ENCODE measurements around the gene MDM2. TPM values are rescaled to one million over a fixed set of nuclear protein-coding genes. Genes with fewer than 3 reads are reported as not detected.

The MDM2 gene
- total and polyA plus RNA-seq, 2 of the 8 experiments (the other 6 are each of a cell fraction or from before 2014, with no cell fraction given) = 15.1 to 115 TPM

DNA sequence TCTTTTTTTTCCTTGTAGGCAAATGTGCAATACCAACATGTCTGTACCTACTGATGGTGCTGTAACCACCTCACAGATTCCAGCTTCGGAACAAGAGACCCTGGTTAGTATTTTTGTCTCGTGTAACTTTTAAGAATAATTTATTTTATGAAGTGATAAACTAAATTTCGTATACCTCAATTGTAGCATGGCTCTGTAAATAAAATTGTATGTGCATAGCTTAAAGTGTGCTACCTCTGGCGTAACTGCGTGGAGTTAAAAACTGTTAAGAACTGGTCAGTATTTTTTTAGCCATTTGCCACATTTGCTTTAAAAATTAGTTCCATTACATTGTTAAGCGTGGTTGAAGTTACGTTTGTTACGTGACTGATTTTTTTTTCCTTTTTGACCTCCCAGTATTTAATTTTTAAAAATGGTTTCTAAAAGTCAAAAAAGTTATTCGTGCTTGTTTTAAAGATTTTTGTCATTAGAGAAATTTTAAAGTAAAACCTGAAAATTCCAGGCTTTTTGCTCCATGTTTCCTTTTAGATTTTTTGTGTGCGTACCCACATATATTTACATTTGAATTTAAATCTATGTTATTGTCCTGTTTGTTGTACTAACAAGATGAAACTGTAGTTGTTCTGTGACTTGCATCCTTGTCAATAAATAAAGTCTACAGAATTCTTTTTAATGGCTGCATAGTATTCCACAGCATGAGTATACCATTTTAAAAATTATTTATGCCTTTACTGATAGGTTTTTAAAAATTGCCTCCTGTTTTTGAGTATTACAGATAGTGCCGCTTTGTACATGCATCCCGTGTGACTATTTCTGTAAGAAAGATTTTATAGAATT, 1.4 kb downstream of the MDM2 start:
- H3K18ac ChIP-seq (ENCODE audit: extremely low read depth, low read length) = peak overlapping the region; percentile 40; the same call in 1 of the 2 replicates
- H3K27me3 ChIP-seq (replicated peaks in 1 of 4; ENCODE audit: control insufficient read depth in 3 of 4, extremely low read depth in 1 of 4, insufficient read depth in 3 of 4, low read length in 3 of 4) = no peaks in the 10 kb centered on the region
- no peak overlapping the region for H3K56ac ChIP-seq (replicated peaks; ENCODE audit: insufficient read length, low read depth, low read length)
- H3K4ac ChIP-seq (replicated peaks; ENCODE audit: insufficient read length, low read depth, low read length) = peak overlapping the region; percentile 69
- peak overlapping the region; percentile 88 for H4K91ac ChIP-seq (replicated peaks; ENCODE audit: insufficient read length, low read length)
- H3K9me3 ChIP-seq (ENCODE audit: insufficient read depth in 2 of 2, low read depth in 1 of 2, low read length in 1 of 2) = no peaks in the 10 kb centered on the region
- peaks cover 1 to 5% of the 10 kb centered on the region in 2 experiments for H4K20me1 ChIP-seq (replicated peaks in 1 of 2; ENCODE audit: control insufficient read depth in 1 of 2, insufficient read depth in 2 of 2, low read length in 2 of 2)
- H2BK12ac ChIP-seq (ENCODE audit: low read depth, low read length) = peak overlapping the region; percentile 53; the same call in 1 of the 2 replicates
- no peak overlapping the region for H2BK15ac ChIP-seq (ENCODE audit: low read length)
- H3K9ac ChIP-seq (replicated peaks in 1 of 4; ENCODE audit: extremely low read depth in 1 of 4, low read depth in 3 of 4, low read length in 3 of 4) = peak overlapping the region; percentile 78 to 92 (median 80)
- no peak for FAIRE-seq
- H2BK20ac ChIP-seq (ENCODE audit: low read length) = no peak overlapping the region
- no peak overlapping the region for H3K23ac ChIP-seq (ENCODE audit: insufficient read length)
- H3K4me3 ChIP-seq (ENCODE audit: extremely low read depth in 1 of 4, insufficient read depth in 2 of 4, low read depth in 3 of 4, low read length in 4 of 4) = peak overlapping the region; percentile 92 to 97 (median 94)
- peak overlapping the region; percentile 99; the same call in 1 of the 2 replicates for H2BK5ac ChIP-seq (ENCODE audit: low read depth, low read length)
- no peak overlapping the region for H4K8ac ChIP-seq (ENCODE audit: extremely low read depth, insufficient read depth, low read length)
- 74% methylated on average over 12 of the region's 12 CpGs; no CpG with 5 or more reads in 1 of the 2 experiments for WGBS, 2 experiments (ENCODE audit: extremely low coverage in 1 of 2, insufficient coverage in 1 of 2, insufficient read length in 1 of 2, insufficient replicate concordance in 2 of 2, low coverage in 1 of 2, low lambda C conversion rate in 2 of 2, missing lambda C conversion rate in 1 of 2)
- CTCF ChIA-PET (ENCODE audit: partially characterized antibody) = interaction anchor here (1.1 to 2.2 kb wide), 3 partner anchors 8 to 27 kb away, joined by 3 to 14 read pairs (median 3); no protein-coding TSS in a partner anchor
- POLR2A ChIA-PET (ENCODE audit: partially characterized antibody) = interaction anchor here (0.6 to 3.3 kb wide), 19 partner anchors 8 to 412 kb away, joined by 3 to 41 read pairs (median 4); partner anchors contain the start of genes RAP1B and SLC35E3
- H3K14ac ChIP-seq (ENCODE audit: insufficient read length) = no peak overlapping the region
- peaks cover 4 to 56% of the 10 kb centered on the region in 2 experiments for H3K79me2 ChIP-seq (ENCODE audit: control insufficient read depth in 1 of 2, insufficient read depth in 2 of 2, low read length in 2 of 2)
- DNase-seq (ENCODE audit: low read depth in 1 of 2, low spot score in 2 of 2) = no peak
- H3K4me2 ChIP-seq (ENCODE audit: insufficient read depth in 1 of 2, low read depth in 2 of 2, low read length in 2 of 2) = peak overlapping the region; percentile 68 to 70
- H3K36me3 ChIP-seq (ENCODE audit: control insufficient read depth in 2 of 4, insufficient read depth in 4 of 4, low read length in 3 of 4) = peaks cover 0 to 43% (median 18%) of the 10 kb centered on the region in 4 experiments; a peak in 7 of 8 replicates
- H3K79me1 ChIP-seq (ENCODE audit: low read depth, low read length) = no peaks in the 10 kb centered on the region; the same call in 1 of the 2 replicates
- peak overlapping the region; percentile 11; the same call in 1 of the 2 replicates for H2AK5ac ChIP-seq (ENCODE audit: low read depth, low read length)
- TF ChIP-seq SP1 (IDR thresholded peaks at IDR 0.05; ENCODE audit: low read depth, low read length) (no peak), KDM1A (IDR thresholded peaks at IDR 0.05; ENCODE audit: borderline replicate concordance, low read length) (peak; percentile 39; the same call in 1 of the 2 replicates)
- H2AFZ ChIP-seq (ENCODE audit: low read length) = no peak overlapping the region
- H2BK120ac ChIP-seq (replicated peaks; ENCODE audit: low read depth, low read length) = peak overlapping the region; percentile 83
- H3K23me2 ChIP-seq (ENCODE audit: low read depth, low read length) = peaks cover 2% of the 10 kb centered on the region
- H4K5ac ChIP-seq (ENCODE audit: insufficient read length, low read depth, low read length) = no peak overlapping the region
- H3K27ac ChIP-seq (ENCODE audit: low read depth, low read length) = peak overlapping the region; percentile 69; the same call in 1 of the 2 replicates
- peaks cover 3 to 9% (median 6%) of the 10 kb centered on the region in 4 experiments; a peak in 5 of 7 replicates for H3K4me1 ChIP-seq (replicated peaks in 1 of 4; ENCODE audit: control insufficient read depth in 3 of 4, insufficient read depth in 4 of 4, low read length in 3 of 4)

All from H1 (cell line).